ENCODE measurements around the gene GON4L.
"Not testable (repeated sequence)": the region's sequence is repeated elsewhere in the genome, so short reads cannot be mapped to it uniquely, and the experiment has no call there.

Gene GON4L

DNA sequence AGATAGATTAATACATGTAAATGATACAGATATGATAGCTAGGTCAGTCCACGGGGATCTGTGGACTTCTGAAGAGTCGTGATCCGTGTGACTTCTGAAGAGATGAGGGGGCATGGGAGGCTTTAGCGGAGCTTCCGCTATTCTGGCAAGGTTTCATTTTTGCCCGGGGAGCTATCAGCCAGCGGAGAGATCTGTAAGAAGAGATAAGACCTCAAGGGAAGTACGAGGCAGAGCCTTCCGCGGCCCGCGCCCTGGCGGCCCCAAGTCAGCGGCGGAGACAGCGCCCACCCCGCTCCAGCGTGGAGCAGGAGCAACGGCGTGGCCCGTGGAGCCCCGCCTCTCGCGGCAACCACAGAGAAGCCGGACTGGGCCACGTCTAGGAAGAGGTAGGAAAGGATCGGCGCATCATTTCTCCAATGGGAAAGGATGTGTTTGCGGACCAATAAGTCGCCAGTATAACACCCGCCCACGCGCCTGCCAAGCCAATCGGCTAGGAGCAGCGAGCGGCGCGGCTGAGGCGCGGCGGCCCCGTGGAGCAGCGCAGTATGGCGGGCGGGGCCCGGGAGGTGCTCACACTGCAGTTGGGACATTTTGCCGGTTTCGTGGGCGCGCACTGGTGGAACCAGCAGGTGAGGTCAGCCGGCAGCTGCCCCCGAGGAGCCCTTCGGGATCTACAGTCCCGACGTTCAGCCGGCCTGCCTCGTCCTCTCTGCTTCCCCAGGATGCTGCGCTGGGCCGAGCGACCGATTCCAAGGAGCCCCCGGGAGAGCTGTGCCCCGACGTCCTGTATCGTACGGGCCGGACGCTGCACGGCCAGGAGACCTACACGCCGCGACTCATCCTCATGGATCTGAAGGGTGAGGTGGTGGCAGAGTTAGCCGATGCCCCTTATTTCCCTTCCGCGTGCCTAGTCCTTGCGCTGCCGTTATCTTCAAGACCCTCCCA, 111.5 kb downstream of the GON4L start:
- DNase-seq = peak; percentile 100

DNA sequence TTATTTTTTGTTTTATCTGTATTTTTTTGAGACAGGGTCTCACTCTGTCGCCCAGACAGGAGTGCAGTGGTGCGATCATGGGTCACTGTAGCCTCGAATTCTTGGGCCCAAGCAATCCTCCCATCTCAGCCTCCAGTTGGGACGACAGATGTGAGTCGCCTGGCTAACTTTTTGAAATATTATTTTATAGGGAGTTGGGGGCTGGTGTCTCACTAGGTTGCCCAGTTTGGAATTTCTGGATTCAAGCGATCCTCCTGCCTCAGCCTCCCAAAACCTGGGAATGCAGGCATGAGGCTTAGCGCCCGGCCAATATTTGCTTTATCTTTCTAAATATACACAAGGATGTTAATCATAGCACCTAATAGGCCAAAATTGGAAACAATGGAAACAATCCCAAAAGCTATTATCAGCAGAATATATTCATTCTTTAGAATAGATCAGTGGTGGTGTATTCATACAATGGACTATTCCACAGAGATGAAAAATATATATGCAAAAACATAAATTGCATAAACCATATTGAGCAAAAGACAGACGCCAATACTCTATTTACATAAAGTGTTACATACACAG, 112.2 kb downstream of the GON4L start:
- no peak for DNase-seq

DNA sequence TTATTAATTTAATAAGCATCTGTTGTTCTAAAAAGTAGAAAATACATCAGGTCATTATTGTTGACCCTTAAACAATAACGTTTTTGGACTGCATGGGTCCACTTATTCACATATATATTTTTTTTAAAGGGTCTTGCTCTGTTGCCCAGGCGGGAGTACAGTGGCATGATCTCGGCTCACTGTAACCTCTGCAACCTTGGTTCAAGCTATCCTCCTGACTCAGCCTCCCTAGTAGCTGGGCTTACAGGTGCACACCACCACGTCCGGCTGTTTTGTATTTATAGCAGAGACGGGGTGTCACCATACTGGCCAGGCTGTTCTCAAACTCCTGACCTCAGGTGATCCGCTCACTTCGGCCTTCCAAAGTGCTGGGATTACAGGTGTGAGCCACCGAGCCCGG, 115.1 kb downstream of the GON4L start:
- DNase-seq = no peak

DNA sequence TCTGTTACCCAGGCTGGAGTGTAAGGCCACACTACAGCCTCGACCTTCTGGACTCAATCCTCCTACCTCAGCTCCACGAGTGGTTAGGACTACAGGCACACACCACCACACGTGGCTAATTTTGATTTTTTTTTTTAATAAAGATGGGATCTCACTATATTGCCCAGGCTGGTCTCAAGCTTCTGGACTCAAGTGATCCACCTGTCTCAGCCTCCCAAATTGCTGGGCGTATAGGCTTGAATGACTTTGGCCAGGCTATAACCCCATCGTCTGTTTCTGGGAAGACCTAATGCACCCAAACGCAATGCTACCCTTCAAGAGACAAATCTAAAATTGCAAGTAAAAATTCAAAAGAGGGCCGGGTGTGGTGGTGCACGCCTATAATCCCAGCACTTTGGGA, 116.0 kb downstream of the GON4L start:
- DNase-seq = no peak

DNA sequence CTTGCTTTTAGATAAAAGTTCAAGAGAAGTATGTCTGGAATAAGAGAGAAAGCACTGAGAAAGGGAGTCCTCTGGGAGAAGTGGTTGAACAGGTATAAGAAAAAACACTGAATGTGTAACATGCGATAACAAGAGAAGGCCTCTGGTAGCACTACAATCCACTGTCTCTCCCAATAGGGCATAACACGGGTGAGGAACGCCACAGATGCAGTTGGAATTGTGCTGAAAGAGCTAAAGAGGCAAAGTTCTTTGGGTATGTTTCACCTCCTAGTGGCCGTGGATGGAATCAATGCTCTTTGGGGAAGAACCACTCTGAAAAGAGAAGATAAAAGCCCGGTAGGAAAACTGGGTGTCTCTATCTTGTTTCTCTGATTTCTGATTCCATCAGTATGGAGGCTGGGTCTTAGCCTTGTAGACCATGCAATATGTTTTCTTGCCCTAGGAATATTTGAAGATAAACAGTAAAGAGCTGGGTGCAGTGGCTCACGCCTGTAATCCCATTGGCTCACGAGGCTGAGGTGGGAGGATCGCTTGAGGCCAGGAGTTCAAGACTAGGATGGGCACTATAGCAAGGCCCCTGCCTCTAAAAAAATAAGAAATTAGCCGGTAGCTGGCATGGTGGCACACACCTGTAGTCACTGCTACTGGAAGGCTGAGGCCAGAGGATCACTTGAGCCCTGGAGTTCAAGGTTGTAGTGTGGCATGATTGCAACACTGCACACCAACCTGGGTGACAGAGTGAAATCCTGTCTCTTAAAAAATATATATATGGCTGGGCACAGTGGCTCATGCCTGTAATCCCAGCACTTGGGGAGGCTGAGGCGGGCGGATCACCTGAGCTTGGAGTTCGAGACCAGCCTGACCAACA, 127.7 kb downstream of the GON4L start:
- DNase-seq = peak; percentile 37

DNA sequence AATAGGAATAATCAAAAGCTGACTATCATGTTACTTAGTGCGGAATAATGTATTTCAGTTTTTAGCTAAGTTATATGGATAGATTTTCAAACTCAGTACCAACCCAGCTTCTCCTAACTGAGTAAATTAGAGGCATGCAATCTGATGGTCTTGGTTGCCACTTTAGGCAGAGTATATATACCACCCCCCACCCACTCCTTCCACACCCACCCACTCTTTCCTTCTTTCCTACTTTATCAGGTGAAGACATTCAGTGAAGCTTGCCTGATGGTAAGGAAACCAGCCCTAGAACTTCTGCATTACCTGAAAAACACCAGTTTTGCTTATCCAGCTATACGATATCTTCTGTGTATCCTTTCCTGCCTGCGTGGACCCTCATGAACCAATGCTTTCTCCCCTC, 131.9 kb downstream of the GON4L start:
- DNase-seq = no peak

DNA sequence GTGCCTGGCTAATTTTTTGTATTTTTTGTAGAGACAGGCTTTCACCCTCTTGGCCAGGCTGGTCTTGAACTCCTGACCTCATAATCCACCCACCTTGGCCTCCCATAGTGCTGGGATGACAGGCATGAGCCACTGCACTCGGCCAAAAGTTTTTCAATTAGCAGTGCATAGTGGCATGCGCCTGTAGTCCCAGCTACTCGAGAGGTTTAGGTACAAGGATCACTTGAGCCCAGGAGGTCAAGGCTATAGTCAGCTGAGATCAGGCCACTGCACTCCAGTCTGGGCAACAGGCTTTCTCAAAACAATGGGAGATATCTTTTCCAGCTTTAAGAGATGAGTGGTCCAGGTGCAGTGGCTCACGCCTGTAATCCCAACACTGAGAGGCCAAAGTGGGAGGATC, 137.3 kb downstream of the GON4L start:
- DNase-seq = no peak

DNA sequence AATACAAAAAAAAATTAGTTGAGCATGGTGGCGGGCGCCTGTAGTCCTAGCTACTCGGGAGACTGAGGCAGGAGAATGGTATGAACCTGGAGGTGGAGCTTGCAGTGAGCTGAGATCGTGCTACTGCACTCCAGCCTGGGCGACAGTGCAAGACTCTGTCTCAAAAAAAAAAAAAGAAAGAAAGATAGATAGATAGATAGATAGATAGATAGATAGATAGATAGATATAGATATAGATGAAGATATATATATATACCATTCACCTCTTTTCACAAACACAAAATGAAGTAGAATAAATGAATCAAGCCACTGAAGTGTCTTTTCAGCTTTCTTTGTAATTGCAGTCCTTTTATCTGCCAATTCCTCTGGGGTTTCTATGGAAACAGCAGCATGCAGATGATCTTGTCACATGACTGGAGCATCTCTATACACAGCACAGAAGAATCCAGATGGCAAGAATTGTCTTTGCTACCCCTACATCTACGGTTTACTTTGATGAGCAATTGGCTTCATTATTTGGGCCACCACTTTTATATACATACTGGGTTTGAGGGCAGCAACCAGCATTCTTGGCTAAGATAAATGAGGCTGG, 138.4 kb downstream of the GON4L start:
- DNase-seq = not testable (repeated sequence)

DNA sequence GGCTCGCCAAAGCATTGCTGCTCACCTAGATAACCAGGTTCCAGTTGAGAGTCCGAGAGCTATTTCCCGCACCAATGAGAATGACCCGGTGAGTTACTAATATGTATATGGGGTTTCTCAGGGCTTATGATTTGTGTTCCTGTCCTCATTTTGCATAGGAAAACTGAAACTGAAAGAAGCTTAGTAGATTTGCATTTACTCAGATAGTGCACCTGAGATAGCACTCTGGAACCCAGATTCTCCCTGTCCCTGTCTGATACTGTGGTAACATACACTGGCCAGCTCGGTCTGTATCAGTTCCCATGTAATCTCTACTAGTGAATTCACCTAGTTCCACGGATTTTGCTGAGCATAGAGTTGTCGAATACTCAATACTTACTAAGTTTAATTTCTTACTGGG, 140.0 kb downstream of the GON4L start:
- no peak for DNase-seq

DNA sequence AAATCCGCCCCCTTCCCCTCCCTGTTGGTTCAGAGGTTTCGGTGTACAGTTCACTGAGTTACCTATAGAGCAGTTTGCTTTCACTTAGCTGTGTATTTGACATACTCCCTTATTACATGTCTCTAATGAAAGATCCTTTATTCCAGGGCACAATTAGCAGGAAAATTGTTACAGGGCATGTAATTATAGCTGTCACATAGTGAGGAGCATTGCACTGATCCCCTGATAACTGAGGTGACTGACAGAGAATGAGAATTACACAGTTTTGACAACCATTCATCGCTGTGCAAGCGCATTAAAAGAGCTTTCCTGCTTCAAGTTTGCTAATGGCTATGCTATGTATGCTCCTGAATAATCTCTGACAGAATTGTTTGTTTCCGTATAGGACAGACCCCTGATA, 141.2 kb downstream of the GON4L start:
- DNase-seq = no peak

DNA sequence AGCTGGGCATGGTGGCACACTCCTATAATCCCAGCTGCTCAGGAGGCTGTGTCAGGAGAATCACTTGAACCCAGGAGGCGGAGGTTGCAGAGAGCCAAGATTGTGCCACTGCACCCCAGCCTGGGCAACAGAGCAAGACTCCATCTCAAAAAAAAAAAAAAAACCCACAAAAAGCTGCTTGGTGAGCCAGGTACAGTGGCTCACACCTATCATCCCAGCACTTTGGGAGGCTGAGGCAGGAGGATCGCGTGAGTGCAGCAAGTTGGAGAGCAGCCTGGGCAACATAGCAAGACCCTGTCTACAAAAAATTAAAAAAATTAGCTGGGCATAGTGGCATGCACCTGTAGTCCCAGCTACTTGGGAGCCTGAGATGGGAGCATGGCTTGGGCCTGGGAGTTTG, 142.0 kb downstream of the GON4L start:
- not testable (repeated sequence) for DNase-seq

DNA sequence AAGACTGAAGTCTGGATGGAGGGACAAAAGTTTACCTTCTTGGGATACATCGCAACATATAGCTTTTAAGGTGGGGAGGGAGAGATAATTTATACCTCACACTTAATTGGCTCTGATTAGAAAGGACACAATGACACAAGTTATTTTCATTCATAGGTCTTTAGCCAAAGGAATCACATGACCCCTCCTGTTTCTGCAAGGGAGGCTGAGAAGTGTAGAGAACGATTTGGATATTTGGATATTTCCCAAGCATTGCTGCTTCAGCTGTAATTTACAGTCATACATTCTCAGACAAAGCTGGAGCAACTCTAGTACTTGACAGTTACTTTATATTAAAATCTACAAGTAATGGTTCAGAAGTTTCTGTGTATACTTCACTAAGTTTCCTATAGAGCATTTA, 143.9 kb downstream of the GON4L start:
- no peak for DNase-seq

DNA sequence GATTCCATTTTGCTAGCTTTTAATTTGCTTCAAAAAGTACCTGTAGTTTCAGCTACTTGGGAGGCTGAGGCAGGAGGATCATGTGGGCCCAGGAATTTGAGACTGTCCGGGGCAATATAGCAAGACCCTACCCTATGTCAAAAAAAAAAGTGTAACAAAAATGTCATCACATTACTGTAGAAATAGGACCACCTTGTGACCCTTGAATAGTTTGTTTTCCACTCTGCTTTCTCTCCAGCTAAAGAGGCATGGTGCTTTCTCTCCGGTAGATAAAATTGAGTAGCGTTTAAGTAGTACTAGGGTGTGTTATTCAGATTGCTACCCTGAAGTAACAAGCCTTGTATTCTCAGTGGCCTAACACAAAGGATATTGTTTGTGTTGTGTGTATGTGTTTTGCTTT, 144.4 kb downstream of the GON4L start:
- DNase-seq = not testable (repeated sequence)

DNA sequence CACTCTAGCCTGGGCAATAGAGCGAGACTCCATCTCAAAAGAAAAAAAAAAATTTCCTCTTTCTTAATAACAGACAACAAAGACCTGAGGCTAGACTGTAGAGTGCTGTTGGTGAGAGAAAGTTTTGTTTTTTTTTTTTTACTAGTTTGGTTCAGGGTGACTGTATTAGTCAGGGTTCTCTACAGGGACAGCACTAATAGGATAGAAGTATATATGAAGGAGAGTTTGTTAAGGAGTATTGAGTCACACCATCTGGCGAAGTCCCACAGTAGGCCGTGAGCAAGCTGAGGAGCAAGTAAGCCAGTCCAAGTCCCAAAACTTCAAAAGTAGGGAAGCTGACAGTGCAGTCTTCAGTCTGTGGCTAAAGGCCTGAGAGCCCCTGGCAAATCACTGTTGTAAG, 145.6 kb downstream of the GON4L start:
- not testable (repeated sequence) for DNase-seq

DNA sequence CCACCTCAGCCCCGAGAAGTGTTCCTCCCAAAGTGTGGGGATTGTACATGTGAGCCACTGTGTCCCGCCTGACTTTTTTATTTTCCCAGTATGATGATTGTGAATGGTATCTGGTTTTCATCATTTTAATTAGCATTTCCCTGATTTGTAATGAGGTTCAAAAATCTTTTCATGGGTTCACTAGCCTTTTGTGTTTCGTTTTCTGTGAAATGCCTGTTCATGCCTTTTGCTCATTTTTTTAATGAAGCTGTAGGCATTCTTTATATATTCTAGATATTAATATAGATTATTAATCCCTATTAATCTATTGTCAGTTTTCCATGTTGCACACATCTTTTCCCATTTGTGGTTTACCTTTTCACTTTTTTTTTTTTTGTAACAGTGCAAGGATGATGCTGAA, 147.6 kb downstream of the GON4L start:
- no peak for DNase-seq

DNA sequence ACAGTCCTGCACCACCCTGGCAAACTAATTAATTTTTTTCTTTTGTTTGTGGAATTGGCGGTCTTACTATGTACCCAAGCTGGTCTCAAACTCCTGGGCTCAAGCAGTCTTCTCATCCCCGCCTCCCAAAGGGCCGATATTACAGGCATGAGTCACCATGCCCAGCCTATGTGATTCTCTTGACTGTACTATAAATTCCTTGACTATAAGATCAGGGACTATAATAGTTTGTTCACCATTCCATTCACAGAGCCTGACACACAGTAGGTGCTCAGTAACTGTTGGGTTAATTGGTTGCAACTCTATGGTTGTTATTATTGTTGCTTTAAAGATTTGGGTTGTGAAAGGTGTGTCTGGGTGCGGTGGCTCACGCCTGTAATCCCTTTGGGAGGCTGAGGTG, 150.9 kb downstream of the GON4L start:
- DNase-seq = no peak

DNA sequence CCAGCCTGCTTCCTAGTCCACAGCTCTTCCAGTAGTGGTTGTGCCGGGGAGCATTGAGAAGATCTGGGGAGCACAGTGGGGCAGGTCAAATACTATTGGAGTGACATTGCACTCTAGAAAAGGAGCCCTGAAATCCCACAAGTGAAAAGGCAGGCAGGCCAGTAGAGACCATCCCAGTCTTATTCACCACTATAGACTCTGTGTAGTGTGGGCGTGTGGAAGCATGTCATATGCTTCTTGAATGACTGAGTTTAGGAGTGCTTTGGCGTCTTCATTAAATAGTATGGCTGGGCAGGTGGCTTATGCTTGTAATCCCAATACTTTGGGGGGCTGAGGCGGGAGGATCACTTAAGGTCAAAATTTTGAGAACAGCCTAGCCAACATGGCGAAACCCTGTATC, 152.6 kb downstream of the GON4L start:
- not testable (repeated sequence) for DNase-seq

DNA sequence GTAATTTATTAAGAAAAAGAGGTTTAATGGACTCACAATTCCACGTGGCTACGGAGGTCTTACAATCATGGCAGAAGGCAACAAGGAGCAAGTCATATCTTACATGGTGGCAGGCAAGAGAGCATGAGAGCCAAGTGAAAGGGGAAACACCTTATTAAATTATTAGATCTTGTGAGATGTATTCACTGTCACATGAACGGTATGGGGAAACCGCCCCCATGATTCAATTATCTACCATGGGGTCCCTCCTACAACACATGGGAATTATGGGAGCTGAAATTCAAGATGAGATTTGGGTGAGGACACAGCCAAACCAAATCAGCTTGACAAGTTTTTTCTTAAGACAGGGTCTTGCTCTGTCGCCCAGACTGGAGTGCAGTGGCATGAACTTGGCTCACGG, 153.8 kb downstream of the GON4L start:
- DNase-seq = no peak

DNA sequence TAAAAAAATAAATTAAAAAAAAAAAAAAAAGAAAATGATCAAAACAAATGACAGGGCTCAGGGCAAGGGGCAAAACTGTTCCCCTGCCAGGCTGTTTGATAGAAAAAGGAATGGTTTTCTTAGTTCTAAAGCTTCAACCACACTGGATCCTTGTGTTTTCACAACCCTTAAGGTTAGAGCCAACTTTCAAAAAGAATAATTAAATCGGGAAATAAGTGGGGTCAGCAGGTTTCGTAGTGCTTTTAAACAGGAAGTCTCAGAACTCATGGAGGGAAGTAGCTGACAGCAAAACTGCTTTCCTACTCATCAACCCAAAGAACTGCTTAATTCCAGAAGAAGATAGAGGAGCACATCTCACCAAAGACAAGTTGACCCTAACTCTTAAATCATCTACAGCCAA, 155.3 kb downstream of the GON4L start:
- DNase-seq = not testable (repeated sequence)
